ENCODE measurements around the gene EIF6. TPM values are rescaled to one million over a fixed set of nuclear protein-coding genes. Genes with fewer than 3 reads are reported as not detected.
A peak's percentile ranks its signal among the peaks of the same experiment; 100 is the strongest.

Gene EIF6
- total RNA-seq, 1 donor from 2014 or later = 78.8 TPM

DNA sequence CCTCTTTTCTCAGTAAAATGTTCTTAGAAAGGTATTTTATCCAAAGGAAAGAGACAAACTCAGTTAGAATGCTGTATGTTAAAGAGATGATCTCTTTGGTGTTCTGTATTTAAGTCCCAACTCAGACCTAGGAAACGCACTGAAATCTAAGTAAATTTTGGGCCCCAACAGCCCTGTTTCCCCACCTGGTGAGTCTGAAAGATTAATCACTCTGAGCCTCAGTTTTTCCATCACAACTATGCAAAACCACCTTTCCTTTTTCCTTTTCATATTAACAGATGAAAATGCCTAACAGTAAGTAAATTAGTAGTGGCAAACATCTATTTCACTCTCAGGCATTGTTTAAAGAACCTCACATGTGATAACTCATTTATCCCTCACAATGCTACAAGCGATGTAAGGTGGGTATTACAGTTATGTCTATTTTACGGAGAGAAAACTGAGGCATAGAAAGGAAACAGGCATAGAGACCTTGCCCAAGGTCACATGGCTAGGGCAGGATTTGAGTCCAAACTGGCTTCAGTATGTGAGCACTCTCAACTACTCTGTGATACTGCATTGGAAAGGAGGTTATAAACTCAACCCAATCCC, 43.6 kb upstream of the EIF6 start:
- DNase-seq = no peak
- H3K4me1 ChIP-seq = peaks cover 12% of the 10 kb centered on the region
- no peak for TF ChIP-seq CTCF (IDR thresholded peaks at IDR 0.05)
- H3K9me3 ChIP-seq = no peaks in the 10 kb centered on the region
- H3K4me3 ChIP-seq = no peak overlapping the region
- no peaks in the 10 kb centered on the region for H3K36me3 ChIP-seq
- H3K27me3 ChIP-seq = no peaks in the 10 kb centered on the region
- intact Hi-C loops (cut with DNase I) = no loop called here
- no peak overlapping the region for H3K27ac ChIP-seq
- no peak for ATAC-seq

DNA sequence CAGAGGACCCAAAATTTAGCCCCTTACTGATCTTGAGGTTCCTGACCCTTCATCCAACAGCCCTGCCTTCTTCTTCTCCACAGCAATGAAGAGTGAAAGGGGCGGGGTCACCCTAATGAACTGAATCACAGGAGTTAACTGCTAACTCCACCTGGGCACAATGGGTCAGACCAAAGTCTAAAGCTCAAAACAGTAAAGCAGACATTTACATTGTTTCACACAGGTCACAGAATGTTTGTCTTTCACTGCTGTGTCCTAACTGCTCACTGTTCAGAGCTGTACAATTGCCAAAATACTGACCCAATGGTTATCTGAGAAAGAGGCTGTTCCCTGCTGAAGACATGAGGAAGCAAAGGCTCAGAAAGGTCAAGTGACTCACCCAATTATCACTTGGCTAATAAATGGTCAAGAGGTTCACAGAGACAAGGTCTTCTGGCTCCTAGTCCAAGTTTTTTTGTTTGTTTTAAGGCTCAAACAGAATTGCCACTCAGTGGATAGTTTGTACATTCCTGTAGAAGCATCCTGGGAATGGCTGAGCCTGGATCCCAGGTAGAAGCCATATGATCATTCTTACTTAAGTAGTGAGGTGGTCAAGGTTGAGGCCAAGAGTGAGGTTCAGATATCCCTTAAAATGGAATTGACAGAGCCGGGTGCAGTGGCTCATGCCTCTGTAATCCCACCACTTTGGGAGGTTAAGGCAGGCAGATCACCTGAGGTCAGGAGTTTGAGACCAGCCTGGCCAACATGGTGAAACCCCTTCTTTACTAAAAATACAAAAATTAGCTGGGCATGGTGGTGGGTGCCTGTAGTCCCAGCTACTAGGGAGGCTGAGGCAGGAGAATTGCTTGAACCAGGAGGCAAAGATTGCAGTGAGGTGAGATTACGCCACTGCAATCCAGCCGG, 42.8 kb upstream of the EIF6 start:
- Histone ChIP-seq H3K27ac (no peak overlapping the region), H3K36me3 (no peaks in the 10 kb centered on the region), H3K9me3 (no peaks in the 10 kb centered on the region), H3K4me3 (no peak overlapping the region), H3K27me3 (no peaks in the 10 kb centered on the region), H3K4me1 (peaks cover 12% of the 10 kb centered on the region)
- TF ChIP-seq CTCF (IDR thresholded peaks at IDR 0.05) = no peak
- intact Hi-C loops (cut with DNase I) = no loop called here
- peak; percentile 64 for ATAC-seq
- DNase-seq = no peak

GRCh38 chr20:35326740-35327073, 42.1 kb upstream of the EIF6 start:
- H3K27ac ChIP-seq = no peak overlapping the region

GRCh38 chr20:35326021-35326739, 41.6 kb upstream of the EIF6 start:
- DNase-seq (no peak), ATAC-seq (peak; percentile 13)
- no peak for TF ChIP-seq CTCF (IDR thresholded peaks at IDR 0.05)
- Histone ChIP-seq H3K4me3 (no peak overlapping the region), H3K4me1 (peaks cover 12% of the 10 kb centered on the region), H3K9me3 (no peaks in the 10 kb centered on the region), H3K27ac (no peak overlapping the region), H3K36me3 (no peaks in the 10 kb centered on the region), H3K27me3 (no peaks in the 10 kb centered on the region)
- intact Hi-C loops (cut with DNase I) = no loop called here

More at GRCh38 chr20:35326740-35327073, 42.1 kb upstream of the EIF6 start:
- H3K27me3 ChIP-seq = no peaks in the 10 kb centered on the region
- intact Hi-C loops (cut with DNase I) = no loop called here
- no peaks in the 10 kb centered on the region for H3K36me3 ChIP-seq
- no peak overlapping the region for H3K4me3 ChIP-seq
- no peak for DNase-seq
- no peak for TF ChIP-seq CTCF (IDR thresholded peaks at IDR 0.05)
- H3K4me1 ChIP-seq = peaks cover 12% of the 10 kb centered on the region
- no peaks in the 10 kb centered on the region for H3K9me3 ChIP-seq
- ATAC-seq = no peak

GRCh38 chr20:35325401-35325800, 40.8 kb upstream of the EIF6 start:
- no peak for TF ChIP-seq CTCF (IDR thresholded peaks at IDR 0.05)
- Histone ChIP-seq H3K27me3 (no peaks in the 10 kb centered on the region), H3K36me3 (no peaks in the 10 kb centered on the region), H3K4me1 (peaks cover 12% of the 10 kb centered on the region), H3K4me3 (no peak overlapping the region), H3K27ac (no peak overlapping the region), H3K9me3 (no peaks in the 10 kb centered on the region)
- no peak for DNase-seq
- no peak for ATAC-seq
- intact Hi-C loops (cut with DNase I) = no loop called here

Data from upper lobe of right lung (tissue), 1 donor.